ENCODE data around the gene GGCX. TPM values are rescaled to one million over a fixed set of nuclear protein-coding genes. Genes with fewer than 3 reads are reported as not detected.

GGCX gene
- total RNA-seq, 2 donors from 2014 or later: 28.4 to 38.4 TPM

- H3K36me3 ChIP-seq: no peaks in the 10 kb centered on the region
- ATAC-seq (ENCODE audit: insufficient number of reproducible peaks, low FRiP score, low read depth) (no peak), DNase-seq (ENCODE audit: low spot score) (no peak)
- H3K9me3 ChIP-seq: no peaks in the 10 kb centered on the region
- no peak overlapping the region for H3K27ac ChIP-seq
- no peaks in the 10 kb centered on the region for H3K27me3 ChIP-seq (replicated peaks; ENCODE audit: insufficient read depth)
- TF ChIP-seq, protein P1, sequence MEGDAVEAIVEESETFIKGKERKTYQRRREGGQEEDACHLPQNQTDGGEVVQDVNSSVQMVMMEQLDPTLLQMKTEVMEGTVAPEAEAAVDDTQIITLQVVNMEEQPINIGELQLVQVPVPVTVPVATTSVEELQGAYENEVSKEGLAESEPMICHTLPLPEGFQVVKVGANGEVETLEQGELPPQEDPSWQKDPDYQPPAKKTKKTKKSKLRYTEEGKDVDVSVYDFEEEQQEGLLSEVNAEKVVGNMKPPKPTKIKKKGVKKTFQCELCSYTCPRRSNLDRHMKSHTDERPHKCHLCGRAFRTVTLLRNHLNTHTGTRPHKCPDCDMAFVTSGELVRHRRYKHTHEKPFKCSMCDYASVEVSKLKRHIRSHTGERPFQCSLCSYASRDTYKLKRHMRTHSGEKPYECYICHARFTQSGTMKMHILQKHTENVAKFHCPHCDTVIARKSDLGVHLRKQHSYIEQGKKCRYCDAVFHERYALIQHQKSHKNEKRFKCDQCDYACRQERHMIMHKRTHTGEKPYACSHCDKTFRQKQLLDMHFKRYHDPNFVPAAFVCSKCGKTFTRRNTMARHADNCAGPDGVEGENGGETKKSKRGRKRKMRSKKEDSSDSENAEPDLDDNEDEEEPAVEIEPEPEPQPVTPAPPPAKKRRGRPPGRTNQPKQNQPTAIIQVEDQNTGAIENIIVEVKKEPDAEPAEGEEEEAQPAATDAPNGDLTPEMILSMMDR (IDR thresholded peaks at IDR 0.05): no peak
- no peak overlapping the region for H3K4me3 ChIP-seq
- H3K4me1 ChIP-seq (ENCODE audit: control insufficient read depth in 1 of 2, low read depth in 2 of 2): peaks cover 5 to 12% of the 10 kb centered on the region in 2 donors
Observed at GRCh38 chr2:85531589-85531988, 29.7 kb downstream of the GGCX start.

GRCh38 chr2:85529809-85530208, 31.5 kb downstream of the GGCX start:
- Histone ChIP-seq H3K9me3 (no peaks in the 10 kb centered on the region), H3K27me3 (replicated peaks; ENCODE audit: insufficient read depth) (no peaks in the 10 kb centered on the region), H3K4me3 (no peak overlapping the region), H3K4me1 (ENCODE audit: control insufficient read depth in 1 of 2, low read depth in 2 of 2) (peaks cover 3 to 5% of the 10 kb centered on the region in 2 donors), H3K27ac (no peak overlapping the region), H3K36me3 (no peaks in the 10 kb centered on the region)
- TF ChIP-seq, protein P1 (IDR thresholded peaks at IDR 0.05): no peak
- DNase-seq (ENCODE audit: low spot score) (no peak), ATAC-seq (ENCODE audit: insufficient number of reproducible peaks, low FRiP score, low read depth) (no peak)

DNA sequence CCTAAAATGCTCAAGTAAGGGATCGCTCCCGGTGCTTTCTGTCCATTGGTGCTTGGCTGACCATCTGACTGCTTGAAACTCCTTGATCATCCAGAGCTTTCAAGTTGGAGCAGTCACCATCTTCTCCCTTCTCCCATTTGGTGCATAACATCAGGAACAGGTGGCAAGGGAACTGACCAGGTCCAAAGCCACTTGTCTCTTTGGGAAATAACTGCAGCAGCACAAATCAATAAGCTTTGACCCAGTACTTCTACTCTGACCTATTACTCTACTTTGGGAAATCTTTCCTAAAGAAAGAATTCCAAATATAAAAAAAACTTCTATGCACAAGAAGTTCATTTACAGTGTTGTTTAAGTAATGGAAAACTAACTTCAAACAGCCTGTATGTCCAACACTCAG, 32.9 kb downstream of the GGCX start:
- DNase-seq (ENCODE audit: low spot score) (no peak), ATAC-seq (ENCODE audit: insufficient number of reproducible peaks, low FRiP score, low read depth) (no peak)
- no peaks in the 10 kb centered on the region for H3K36me3 ChIP-seq
- peaks cover 16 to 20% of the 10 kb centered on the region in 2 donors for H3K4me1 ChIP-seq (ENCODE audit: control insufficient read depth in 1 of 2, low read depth in 2 of 2)
- no peaks in the 10 kb centered on the region for H3K27me3 ChIP-seq (replicated peaks; ENCODE audit: insufficient read depth)
- TF ChIP-seq, protein P1 (IDR thresholded peaks at IDR 0.05): no peak
- no peak overlapping the region for H3K4me3 ChIP-seq
- H3K9me3 ChIP-seq: no peaks in the 10 kb centered on the region
- H3K27ac ChIP-seq: no peak overlapping the region

- ATAC-seq (ENCODE audit: insufficient number of reproducible peaks, low FRiP score, low read depth) (no peak), DNase-seq (ENCODE audit: low spot score) (no peak)
- no peaks in the 10 kb centered on the region for H3K27me3 ChIP-seq (replicated peaks; ENCODE audit: insufficient read depth)
- H3K36me3 ChIP-seq: no peaks in the 10 kb centered on the region
- H3K9me3 ChIP-seq: no peaks in the 10 kb centered on the region
- no peak overlapping the region for H3K4me3 ChIP-seq
- peaks cover 16 to 20% of the 10 kb centered on the region in 2 donors for H3K4me1 ChIP-seq (ENCODE audit: control insufficient read depth in 1 of 2, low read depth in 2 of 2)
- TF ChIP-seq, protein P1 (IDR thresholded peaks at IDR 0.05): no peak
- no peak overlapping the region for H3K27ac ChIP-seq
Observed at GRCh38 chr2:85527787-85528186, 33.5 kb downstream of the GGCX start.

DNA sequence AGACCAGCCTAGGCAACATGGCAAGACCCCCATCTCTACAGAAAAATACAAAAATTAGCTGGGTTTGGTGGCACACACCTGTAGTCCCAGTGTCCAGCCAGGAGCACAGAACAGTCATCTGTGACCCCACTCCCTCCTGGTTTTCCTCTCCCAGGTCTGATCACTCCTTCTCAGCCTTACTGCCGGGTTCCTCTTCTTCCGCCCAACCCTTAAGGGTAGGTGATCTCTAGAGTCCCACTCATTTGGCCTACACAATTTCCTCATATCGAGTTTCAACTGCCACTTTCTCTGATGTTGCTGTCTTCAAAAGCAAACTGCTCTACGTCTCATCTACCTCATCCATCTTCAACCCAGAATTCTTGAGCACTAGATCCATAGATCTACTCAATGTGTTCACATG, 35.7 kb downstream of the GGCX start:
- Histone ChIP-seq H3K4me3 (no peak overlapping the region), H3K4me1 (ENCODE audit: control insufficient read depth in 1 of 2, low read depth in 2 of 2) (peaks cover 16 to 20% of the 10 kb centered on the region in 2 donors), H3K9me3 (no peaks in the 10 kb centered on the region), H3K27me3 (replicated peaks; ENCODE audit: insufficient read depth) (no peaks in the 10 kb centered on the region), H3K36me3 (no peaks in the 10 kb centered on the region), H3K27ac (no peak overlapping the region)
- TF ChIP-seq, protein P1 (IDR thresholded peaks at IDR 0.05): no peak
- no peak for DNase-seq (ENCODE audit: low spot score)
- ATAC-seq (ENCODE audit: insufficient number of reproducible peaks, low FRiP score, low read depth): no peak
